Left ventricle myocardium inferior (tissue), 1 donor: Measurements from ENCODE around the gene CUBN. TPM values are rescaled to one million over a fixed set of nuclear protein-coding genes. Genes with fewer than 3 reads are reported as not detected.
A peak's percentile ranks its signal among the peaks of the same experiment; 100 is the strongest.

Experiments
- DNase-seq: peaks from one replicate; pipeline ENCODE4 v3.0.0-alpha.2; 2020
- H3K27ac ChIP-seq: fragments of 200-600 bp; replicated peaks from 2 replicates; pipeline ENCODE4 v1.8.0; 2021
- H3K27me3 ChIP-seq: fragments of 200-600 bp; 2 replicates; pipeline ENCODE4 v1.8.0; 2021; ENCODE audit warnings: low read depth
- H3K36me3 ChIP-seq: fragments of 200-600 bp; 2 replicates; pipeline ENCODE4 v1.8.0; 2021
- H3K4me1 ChIP-seq: fragments of 200-600 bp; 2 replicates; pipeline ENCODE4 v1.8.0; 2021
- H3K4me3 ChIP-seq: fragments of 200-600 bp; 2 replicates; pipeline ENCODE4 v1.8.0; 2021; ENCODE audit warnings: mild to moderate bottlenecking, moderate library complexity
- H3K9me3 ChIP-seq: fragments of 200-600 bp; replicated peaks from 2 replicates; pipeline ENCODE4 v1.8.0; 2021
- intact Hi-C: fragments of 100-400 bp; cut with micrococcal nuclease; formaldehyde crosslinking; loops from one replicate; pipeline ENCODE4 v1.11.0; 2022
- total RNA-seq: library from RNA; stranded (reverse); fragmentation: NEBNext Ultra II Directional; extraction: Animal tissue kit (Norgen Biotek cat#: 25700); gene quantifications from one replicate; pipeline ENCODE4 v1.2.1, GENCODE V29; 2021
- TF ChIP-seq, protein P1 (sequence below): fragments of 200-600 bp; IDR thresholded peaks from 2 replicates; pipeline ENCODE4 v1.8.0; 2021; ENCODE audit warnings: antibody characterized with exemption, mild to moderate bottlenecking, borderline replicate concordance
- donor health status: DM: no; HTN: yes; CAD: no; lungs with severe emphysema.

Gene CUBN
- total RNA-seq, 1 donor from 2014 or later, result 0.44 TPM

GRCh38 chr10:16809074-16809718, 320.4 kb downstream of the CUBN start:
- DNase-seq, result peak; percentile 32
- no peak overlapping the region for H3K27ac ChIP-seq
- peaks cover 47% of the 10 kb centered on the region for H3K4me1 ChIP-seq
- intact Hi-C loops, result no loop called here
- H3K27me3 ChIP-seq, result no peaks in the 10 kb centered on the region
- no peak overlapping the region for H3K4me3 ChIP-seq
- H3K36me3 ChIP-seq, result no peaks in the 10 kb centered on the region
- TF ChIP-seq, protein P1, sequence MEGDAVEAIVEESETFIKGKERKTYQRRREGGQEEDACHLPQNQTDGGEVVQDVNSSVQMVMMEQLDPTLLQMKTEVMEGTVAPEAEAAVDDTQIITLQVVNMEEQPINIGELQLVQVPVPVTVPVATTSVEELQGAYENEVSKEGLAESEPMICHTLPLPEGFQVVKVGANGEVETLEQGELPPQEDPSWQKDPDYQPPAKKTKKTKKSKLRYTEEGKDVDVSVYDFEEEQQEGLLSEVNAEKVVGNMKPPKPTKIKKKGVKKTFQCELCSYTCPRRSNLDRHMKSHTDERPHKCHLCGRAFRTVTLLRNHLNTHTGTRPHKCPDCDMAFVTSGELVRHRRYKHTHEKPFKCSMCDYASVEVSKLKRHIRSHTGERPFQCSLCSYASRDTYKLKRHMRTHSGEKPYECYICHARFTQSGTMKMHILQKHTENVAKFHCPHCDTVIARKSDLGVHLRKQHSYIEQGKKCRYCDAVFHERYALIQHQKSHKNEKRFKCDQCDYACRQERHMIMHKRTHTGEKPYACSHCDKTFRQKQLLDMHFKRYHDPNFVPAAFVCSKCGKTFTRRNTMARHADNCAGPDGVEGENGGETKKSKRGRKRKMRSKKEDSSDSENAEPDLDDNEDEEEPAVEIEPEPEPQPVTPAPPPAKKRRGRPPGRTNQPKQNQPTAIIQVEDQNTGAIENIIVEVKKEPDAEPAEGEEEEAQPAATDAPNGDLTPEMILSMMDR, result peak; percentile 73
- no peaks in the 10 kb centered on the region for H3K9me3 ChIP-seq

- H3K4me1 ChIP-seq, result peaks cover 46% of the 10 kb centered on the region
- H3K27ac ChIP-seq, result no peak overlapping the region
- intact Hi-C loops, result no loop called here
- H3K9me3 ChIP-seq, result no peaks in the 10 kb centered on the region
- no peak for DNase-seq
- H3K4me3 ChIP-seq, result no peak overlapping the region
- H3K36me3 ChIP-seq, result no peaks in the 10 kb centered on the region
- no peaks in the 10 kb centered on the region for H3K27me3 ChIP-seq
- TF ChIP-seq, protein P1, result no peak
Observed at GRCh38 chr10:16804123-16804522, 325.5 kb downstream of the CUBN start.

DNA sequence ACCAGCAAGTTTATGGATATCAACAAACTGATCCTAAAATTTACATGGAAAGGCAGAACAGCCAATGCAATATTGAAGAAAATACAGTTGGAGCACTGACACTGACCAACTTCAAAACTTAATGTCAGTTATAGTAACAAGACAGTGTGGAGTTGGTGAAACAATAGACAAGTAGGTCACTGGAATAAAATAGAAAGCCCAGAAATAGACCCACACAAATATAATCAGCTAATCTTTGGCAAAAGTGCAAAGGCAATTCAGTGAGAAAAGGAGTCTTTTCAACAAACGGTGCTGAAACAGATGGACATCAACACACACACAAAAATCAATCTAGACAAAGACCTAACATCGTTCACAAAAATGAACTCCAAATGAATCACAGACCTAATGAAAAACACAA, 326.1 kb downstream of the CUBN start:
- no peak for DNase-seq
- peaks cover 45% of the 10 kb centered on the region for H3K4me1 ChIP-seq
- H3K27ac ChIP-seq, result peak overlapping the region; percentile 10
- H3K9me3 ChIP-seq, result no peaks in the 10 kb centered on the region
- H3K27me3 ChIP-seq, result no peaks in the 10 kb centered on the region
- intact Hi-C loops, result no loop called here
- no peaks in the 10 kb centered on the region for H3K36me3 ChIP-seq
- H3K4me3 ChIP-seq, result no peak overlapping the region
- TF ChIP-seq, protein P1, result no peak

GRCh38 chr10:16799621-16800020, 330.0 kb downstream of the CUBN start:
- intact Hi-C loops, result no loop called here
- TF ChIP-seq, protein P1, result no peak
- H3K36me3 ChIP-seq, result no peaks in the 10 kb centered on the region
- H3K27ac ChIP-seq, result no peak overlapping the region
- no peaks in the 10 kb centered on the region for H3K27me3 ChIP-seq
- peaks cover 50% of the 10 kb centered on the region for H3K4me1 ChIP-seq
- DNase-seq, result no peak
- no peak overlapping the region for H3K4me3 ChIP-seq
- no peaks in the 10 kb centered on the region for H3K9me3 ChIP-seq

DNA sequence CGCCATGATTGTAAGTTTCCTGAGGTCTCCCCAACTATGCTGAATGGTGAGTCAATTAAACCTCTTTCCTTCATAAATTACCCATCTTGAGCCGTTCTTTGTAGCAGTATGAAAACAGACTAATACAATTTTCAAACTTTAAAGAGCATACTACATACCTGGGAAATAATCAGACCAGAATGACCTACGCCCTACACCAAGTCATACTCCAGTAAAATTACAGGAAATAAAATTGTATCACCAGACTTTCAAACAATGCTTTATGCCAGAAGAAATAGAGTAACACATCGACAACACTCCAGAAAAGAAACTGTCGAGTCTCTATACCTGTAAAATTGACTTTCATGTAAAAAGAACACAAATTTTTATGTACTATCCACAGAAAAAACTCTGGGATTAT, 331.0 kb downstream of the CUBN start:
- DNase-seq, result no peak
- Histone ChIP-seq H3K36me3 (peaks cover 3% of the 10 kb centered on the region), H3K27ac (no peak overlapping the region), H3K4me3 (no peak overlapping the region), H3K4me1 (peaks cover 45% of the 10 kb centered on the region), H3K27me3 (no peaks in the 10 kb centered on the region), H3K9me3 (no peaks in the 10 kb centered on the region)
- intact Hi-C loops, result no loop called here
- TF ChIP-seq, protein P1, result no peak
